ENCODE results near the gene IMPA2. TPM values are rescaled to one million over a fixed set of nuclear protein-coding genes. Genes with fewer than 3 reads are reported as not detected.
A peak's percentile ranks its signal among the peaks of the same experiment; 100 is the strongest.

Gene IMPA2
- total RNA-seq, 4 donors from 2014 or later = 50.1 to 290 (median 84.6) TPM

GRCh38 chr18:12021596-12021995 lies 40.3 kb downstream of the IMPA2 start:
- no peak for TF ChIP-seq CTCF (IDR thresholded peaks at IDR 0.05)
- no peak for TF ChIP-seq EP300 (IDR thresholded peaks at IDR 0.05; ENCODE audit: low read depth)
- TF ChIP-seq POLR2A (IDR thresholded peaks at IDR 0.05) = no peak
- no peak for TF ChIP-seq POLR2AphosphoS5 (IDR thresholded peaks at IDR 0.05)
- H3K27ac ChIP-seq = no peak overlapping the region

GRCh38 chr18:12023375-12023774 lies 42.1 kb downstream of the IMPA2 start:
- in situ Hi-C loops (cut with MboI; ENCODE audit: low pct_ligation_motif_present in 1 of 4, low pct_unique_long_range_greater_than_20kb in 1 of 4, low sequenced_read_pairs in 3 of 4) = no loop called here
- no peak overlapping the region for H3K27ac ChIP-seq

More at GRCh38 chr18:12021596-12021995, 40.3 kb downstream of the IMPA2 start:
- peaks cover 0 to 1% (median under 1%) of the 10 kb centered on the region in 4 donors for H3K4me1 ChIP-seq
- in situ Hi-C loops (cut with MboI; ENCODE audit: low pct_ligation_motif_present in 1 of 4, low pct_unique_long_range_greater_than_20kb in 1 of 4, low sequenced_read_pairs in 3 of 4) = no loop called here
- peaks cover 0 to 5% (median 0%) of the 10 kb centered on the region in 4 donors for H3K36me3 ChIP-seq
- H3K9me3 ChIP-seq = no peaks in the 10 kb centered on the region
- no peaks in the 10 kb centered on the region for H3K27me3 ChIP-seq
- WGBS, 2 donors (ENCODE audit: low coverage in 1 of 2) = 88 to 97% methylated on average over 6 to 8 of the region's 8 CpGs
- intact Hi-C loops (cut with DNase I; ENCODE audit: low total_unique reads) = no loop called here
- H3K4me3 ChIP-seq = no peak overlapping the region
- DNase-seq = no peak

GRCh38 chr18:12026562-12026961 lies 45.3 kb downstream of the IMPA2 start:
- no peak overlapping the region for H3K4me3 ChIP-seq
- no peaks in the 10 kb centered on the region for H3K27me3 ChIP-seq
- peak overlapping the region in 1 of 4 donors; percentile 31 for H3K27ac ChIP-seq
- 83 to 86% methylated on average over 3 to 5 of the region's 5 CpGs for WGBS, 2 donors (ENCODE audit: low coverage in 1 of 2)
- no peak for TF ChIP-seq EP300 (IDR thresholded peaks at IDR 0.05; ENCODE audit: low read depth)
- no peak for TF ChIP-seq POLR2AphosphoS5 (IDR thresholded peaks at IDR 0.05)
- TF ChIP-seq POLR2A (IDR thresholded peaks at IDR 0.05) = no peak
- TF ChIP-seq CTCF (IDR thresholded peaks at IDR 0.05) = no peak
- H3K36me3 ChIP-seq = peaks cover 0 to 4% (median 0%) of the 10 kb centered on the region in 4 donors
- in situ Hi-C loops (cut with MboI; ENCODE audit: low pct_ligation_motif_present in 1 of 4, low pct_unique_long_range_greater_than_20kb in 1 of 4, low sequenced_read_pairs in 3 of 4) (loop anchor here in 3 of 4 donors (25.0 kb wide), 1 partner anchor 289 kb away; no protein-coding TSS in a partner anchor), intact Hi-C loops (cut with DNase I; ENCODE audit: low total_unique reads) (no loop called here)
- no peak for DNase-seq
- no peaks in the 10 kb centered on the region for H3K9me3 ChIP-seq
- H3K4me1 ChIP-seq = peaks cover 0 to 5% (median 0%) of the 10 kb centered on the region in 4 donors

More at GRCh38 chr18:12023375-12023774, 42.1 kb downstream of the IMPA2 start:
- H3K4me1 ChIP-seq = peaks cover 0 to 4% (median 0%) of the 10 kb centered on the region in 4 donors
- no peak for TF ChIP-seq POLR2A (IDR thresholded peaks at IDR 0.05)
- TF ChIP-seq POLR2AphosphoS5 (IDR thresholded peaks at IDR 0.05) = no peak
- no peak for TF ChIP-seq CTCF (IDR thresholded peaks at IDR 0.05)
- TF ChIP-seq EP300 (IDR thresholded peaks at IDR 0.05; ENCODE audit: low read depth) = no peak
- 87% methylated on average over 3 of the region's 3 CpGs; no CpG with 5 or more reads in 1 of the 2 donors for WGBS, 2 donors (ENCODE audit: low coverage in 1 of 2)
- intact Hi-C loops (cut with DNase I; ENCODE audit: low total_unique reads) = no loop called here
- H3K4me3 ChIP-seq = no peak overlapping the region
- no peak for DNase-seq
- no peaks in the 10 kb centered on the region for H3K27me3 ChIP-seq
- H3K36me3 ChIP-seq = no peaks in the 10 kb centered on the region
- H3K9me3 ChIP-seq = no peaks in the 10 kb centered on the region

GRCh38 chr18:12027046-12027445 lies 45.7 kb downstream of the IMPA2 start:
- H3K4me1 ChIP-seq = peaks cover 0 to 10% (median 0%) of the 10 kb centered on the region in 4 donors
- peaks cover 0 to 4% (median 0%) of the 10 kb centered on the region in 4 donors for H3K36me3 ChIP-seq
- in situ Hi-C loops (cut with MboI; ENCODE audit: low pct_ligation_motif_present in 1 of 4, low pct_unique_long_range_greater_than_20kb in 1 of 4, low sequenced_read_pairs in 3 of 4) (loop anchor here in 3 of 4 donors (25.0 kb wide), 1 partner anchor 290 kb away; no protein-coding TSS in a partner anchor), intact Hi-C loops (cut with DNase I; ENCODE audit: low total_unique reads) (no loop called here)
- 63% methylated on average over 9 of the region's 9 CpGs; no CpG with 5 or more reads in 1 of the 2 donors for WGBS, 2 donors (ENCODE audit: low coverage in 1 of 2)
- H3K27ac ChIP-seq = peak overlapping the region in 1 of 4 donors; percentile 31
- TF ChIP-seq CTCF (IDR thresholded peaks at IDR 0.05) = no peak
- TF ChIP-seq POLR2A (IDR thresholded peaks at IDR 0.05) = no peak
- TF ChIP-seq EP300 (IDR thresholded peaks at IDR 0.05; ENCODE audit: low read depth) = no peak
- no peak for TF ChIP-seq POLR2AphosphoS5 (IDR thresholded peaks at IDR 0.05)
- no peak overlapping the region for H3K4me3 ChIP-seq
- H3K9me3 ChIP-seq = no peaks in the 10 kb centered on the region
- H3K27me3 ChIP-seq = no peaks in the 10 kb centered on the region
- DNase-seq = no peak
